PC-9 (cell line): ENCODE data around the gene SCAP.

Source experiments
- CTCF ChIP-seq: fragments of 200-600 bp; sonication (generic); conservative IDR thresholded peaks from 2 replicates; pipeline ENCODE4 v1.6.1; 2017; ENCODE audit warnings: mixed run types, antibody characterized with exemption, mild to moderate bottlenecking, moderate library complexity
- EZH2 ChIP-seq: fragments of 200-600 bp; sonication (generic); IDR thresholded peaks from 2 replicates; pipeline ENCODE4 v1.8.0; 2017; ENCODE audit warnings: antibody characterized with exemption, low read depth

DNA sequence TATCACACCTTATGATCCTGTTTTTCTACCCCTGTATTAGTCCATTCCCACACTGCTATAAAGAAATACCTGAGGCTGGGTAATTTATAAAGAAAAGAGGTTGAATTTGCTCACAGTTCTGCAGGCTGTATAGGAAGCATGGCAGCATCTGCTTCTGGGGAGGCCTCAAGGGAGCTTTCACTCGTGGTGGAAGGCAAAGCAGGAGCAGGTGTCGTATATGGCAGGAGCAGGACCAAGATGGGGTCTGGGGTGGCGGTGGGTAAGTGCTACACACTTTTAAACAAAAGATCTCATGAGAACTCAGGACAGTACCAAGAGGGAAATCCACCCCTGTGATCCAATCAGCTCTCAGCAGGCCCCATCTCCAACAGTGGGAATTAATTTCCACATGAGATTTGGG is 15.4 kb upstream of the SCAP start:
- TF ChIP-seq CTCF (no peak), EZH2 (no peak)
